Measurements from ENCODE around the gene PDE11A. TPM values are rescaled to one million over a fixed set of nuclear protein-coding genes. Genes with fewer than 3 reads are reported as not detected.

Gene PDE11A
- total RNA-seq, 1 donor from 2014 or later = not detected

- Mint-ChIP-seq H3K4me3 (no peak overlapping the region), H3K27ac (no peak overlapping the region), H3K4me1 (no peaks in the 10 kb centered on the region), H3K9me3 (peaks cover 5% of the 10 kb centered on the region), H3K36me3 (ENCODE audit: low read depth) (no peaks in the 10 kb centered on the region), H3K27me3 (no peaks in the 10 kb centered on the region)
- ChIA-PET POLR2A (no interaction called here), CTCF (no interaction called here)
- TF ChIP-seq CTCF (IDR thresholded peaks at IDR 0.05) = no peak
- intact Hi-C loops (cut with micrococcal nuclease) = no loop called here
- ATAC-seq (ENCODE audit: low read depth) (no peak), DNase-seq (no peak)
Observed at GRCh38 chr2:177881921-177882320, 190.7 kb downstream of the PDE11A start.

GRCh38 chr2:177881008-177881747 lies 191.4 kb downstream of the PDE11A start:
- intact Hi-C loops (cut with micrococcal nuclease) = no loop called here
- H3K27me3 Mint-ChIP-seq = peaks cover 2% of the 10 kb centered on the region
- POLR2A ChIA-PET = no interaction called here
- H3K9me3 Mint-ChIP-seq = peaks cover 5% of the 10 kb centered on the region
- DNase-seq (no peak), ATAC-seq (ENCODE audit: low read depth) (no peak)
- no peaks in the 10 kb centered on the region for H3K4me1 Mint-ChIP-seq
- CTCF ChIA-PET = no interaction called here
- no peaks in the 10 kb centered on the region for H3K36me3 Mint-ChIP-seq (ENCODE audit: low read depth)
- H3K27ac Mint-ChIP-seq = no peak overlapping the region
- TF ChIP-seq CTCF (IDR thresholded peaks at IDR 0.05) = no peak
- no peak overlapping the region for H3K4me3 Mint-ChIP-seq

- H3K36me3 Mint-ChIP-seq (ENCODE audit: low read depth) = no peaks in the 10 kb centered on the region
- DNase-seq = no peak
- no peaks in the 10 kb centered on the region for H3K4me1 Mint-ChIP-seq
- no peak for TF ChIP-seq CTCF (IDR thresholded peaks at IDR 0.05)
- POLR2A ChIA-PET = no interaction called here
- CTCF ChIA-PET = no interaction called here
- no peak overlapping the region for H3K27ac Mint-ChIP-seq
- intact Hi-C loops (cut with micrococcal nuclease) = no loop called here
- no peak overlapping the region for H3K4me3 Mint-ChIP-seq
- peaks cover 5% of the 10 kb centered on the region for H3K9me3 Mint-ChIP-seq
- H3K27me3 Mint-ChIP-seq = peaks cover 2% of the 10 kb centered on the region
- ATAC-seq (ENCODE audit: low read depth) = no peak
Observed at GRCh38 chr2:177880285-177880684, 192.3 kb downstream of the PDE11A start.

GRCh38 chr2:177876950-177877349 lies 195.6 kb downstream of the PDE11A start:
- CTCF ChIA-PET = no interaction called here

GRCh38 chr2:177874686-177875085 lies 197.9 kb downstream of the PDE11A start:
- no peaks in the 10 kb centered on the region for H3K36me3 Mint-ChIP-seq (ENCODE audit: low read depth)
- no peak overlapping the region for H3K4me3 Mint-ChIP-seq
- H3K27me3 Mint-ChIP-seq = peaks cover 6% of the 10 kb centered on the region
- TF ChIP-seq CTCF (IDR thresholded peaks at IDR 0.05) = no peak
- CTCF ChIA-PET = no interaction called here
- no peaks in the 10 kb centered on the region for H3K9me3 Mint-ChIP-seq
- POLR2A ChIA-PET = no interaction called here
- ATAC-seq (ENCODE audit: low read depth) (no peak), DNase-seq (no peak)
- intact Hi-C loops (cut with micrococcal nuclease) = no loop called here
- H3K4me1 Mint-ChIP-seq = no peaks in the 10 kb centered on the region
- no peak overlapping the region for H3K27ac Mint-ChIP-seq

More at GRCh38 chr2:177876950-177877349, 195.6 kb downstream of the PDE11A start:
- no peak for ATAC-seq (ENCODE audit: low read depth)
- H3K27me3 Mint-ChIP-seq = peaks cover 2% of the 10 kb centered on the region
- H3K9me3 Mint-ChIP-seq = peaks cover 5% of the 10 kb centered on the region
- no peak overlapping the region for H3K27ac Mint-ChIP-seq
- no peaks in the 10 kb centered on the region for H3K4me1 Mint-ChIP-seq
- no peak overlapping the region for H3K4me3 Mint-ChIP-seq
- intact Hi-C loops (cut with micrococcal nuclease) = no loop called here
- no peak for TF ChIP-seq CTCF (IDR thresholded peaks at IDR 0.05)
- POLR2A ChIA-PET = no interaction called here
- H3K36me3 Mint-ChIP-seq (ENCODE audit: low read depth) = no peaks in the 10 kb centered on the region
- no peak for DNase-seq
